ENCODE data around the gene C10orf53. TPM values are rescaled to one million over a fixed set of nuclear protein-coding genes. Genes with fewer than 3 reads are reported as not detected.

Gene C10orf53
- total and polyA plus RNA-seq, 2 experiments from 2014 or later: not detected

GRCh38 chr10:49634069-49634660, 45.3 kb upstream of the C10orf53 start:
- Histone ChIP-seq H3K4me1 (ENCODE audit: insufficient read depth) (no peaks in the 10 kb centered on the region), H3F3A (ENCODE audit: insufficient read depth) (no peaks in the 10 kb centered on the region), H2AFZ (no peak overlapping the region), H3K4me2 (ENCODE audit: unreplicated experiment) (no peak overlapping the region), H3K36me3 (ENCODE audit: low read depth) (no peaks in the 10 kb centered on the region), H3K9me2 (ENCODE audit: insufficient read depth) (no peaks in the 10 kb centered on the region), H4K20me1 (ENCODE audit: insufficient read depth) (no peaks in the 10 kb centered on the region), H3K27ac (no peak overlapping the region), H3K79me2 (ENCODE audit: insufficient read depth) (no peaks in the 10 kb centered on the region), H3K27me3 (replicated peaks; ENCODE audit: insufficient read depth) (peaks cover 71% of the 10 kb centered on the region), H3K9me3 (ENCODE audit: low read depth) (no peaks in the 10 kb centered on the region), H3K9ac (no peak overlapping the region), H3K4me3 (no peak overlapping the region)
- in situ Hi-C loops (cut with MboI): no loop called here
- WGBS, 2 experiments (ENCODE audit: low coverage in 1 of 2, low lambda C conversion rate in 2 of 2, missing lambda C conversion rate in 2 of 2): 36 to 42% methylated on average over 8 of the region's 8 CpGs
- no peak for TF ChIP-seq EZH2 (IDR thresholded peaks at IDR 0.05; ENCODE audit: insufficient read depth, poor library complexity, severe bottlenecking)
- TF ChIP-seq EZH2phosphoT487 (IDR thresholded peaks at IDR 0.05; ENCODE audit: insufficient read depth, low read depth): no peak
- no peak for DNase-seq

- in situ Hi-C loops (cut with MboI): no loop called here
- Histone ChIP-seq H3K79me2 (ENCODE audit: insufficient read depth) (no peaks in the 10 kb centered on the region), H3K9me3 (ENCODE audit: low read depth) (no peaks in the 10 kb centered on the region), H3K4me1 (ENCODE audit: insufficient read depth) (no peaks in the 10 kb centered on the region), H3K36me3 (ENCODE audit: low read depth) (no peaks in the 10 kb centered on the region), H3F3A (ENCODE audit: insufficient read depth) (no peaks in the 10 kb centered on the region), H3K9me2 (ENCODE audit: insufficient read depth) (no peaks in the 10 kb centered on the region), H3K27me3 (replicated peaks; ENCODE audit: insufficient read depth) (peaks cover 70% of the 10 kb centered on the region), H3K9ac (no peak overlapping the region), H3K4me3 (no peak overlapping the region), H3K4me2 (ENCODE audit: unreplicated experiment) (no peak overlapping the region), H2AFZ (no peak overlapping the region), H4K20me1 (ENCODE audit: insufficient read depth) (no peaks in the 10 kb centered on the region), H3K27ac (no peak overlapping the region)
- no peak for DNase-seq
- 32 to 38% methylated on average over 3 of the region's 3 CpGs for WGBS, 2 experiments (ENCODE audit: low coverage in 1 of 2, low lambda C conversion rate in 2 of 2, missing lambda C conversion rate in 2 of 2)
- TF ChIP-seq EZH2 (IDR thresholded peaks at IDR 0.05; ENCODE audit: insufficient read depth, poor library complexity, severe bottlenecking): no peak
- no peak for TF ChIP-seq EZH2phosphoT487 (IDR thresholded peaks at IDR 0.05; ENCODE audit: insufficient read depth, low read depth)
Observed at GRCh38 chr10:49642311-49642710, 37.1 kb upstream of the C10orf53 start.

GRCh38 chr10:49643241-49644034, 36.0 kb upstream of the C10orf53 start:
- Histone ChIP-seq H3K4me1 (ENCODE audit: insufficient read depth) (no peaks in the 10 kb centered on the region), H3K9me3 (ENCODE audit: low read depth) (no peaks in the 10 kb centered on the region), H4K20me1 (ENCODE audit: insufficient read depth) (no peaks in the 10 kb centered on the region), H3K4me2 (ENCODE audit: unreplicated experiment) (no peak overlapping the region), H3F3A (ENCODE audit: insufficient read depth) (no peaks in the 10 kb centered on the region), H3K4me3 (no peak overlapping the region), H3K36me3 (ENCODE audit: low read depth) (no peaks in the 10 kb centered on the region), H3K27me3 (replicated peaks; ENCODE audit: insufficient read depth) (peaks cover 64% of the 10 kb centered on the region), H3K27ac (no peak overlapping the region), H3K9ac (no peak overlapping the region), H3K79me2 (ENCODE audit: insufficient read depth) (no peaks in the 10 kb centered on the region), H2AFZ (no peak overlapping the region), H3K9me2 (ENCODE audit: insufficient read depth) (no peaks in the 10 kb centered on the region)
- 38 to 43% methylated on average over 5 of the region's 5 CpGs for WGBS, 2 experiments (ENCODE audit: low coverage in 1 of 2, low lambda C conversion rate in 2 of 2, missing lambda C conversion rate in 2 of 2)
- TF ChIP-seq EZH2 (IDR thresholded peaks at IDR 0.05; ENCODE audit: insufficient read depth, poor library complexity, severe bottlenecking): no peak
- no peak for TF ChIP-seq EZH2phosphoT487 (IDR thresholded peaks at IDR 0.05; ENCODE audit: insufficient read depth, low read depth)
- DNase-seq: no peak
- in situ Hi-C loops (cut with MboI): no loop called here

- Histone ChIP-seq H3K4me3 (no peak overlapping the region), H3K4me1 (ENCODE audit: insufficient read depth) (no peaks in the 10 kb centered on the region), H3K27me3 (replicated peaks; ENCODE audit: insufficient read depth) (peaks cover 64% of the 10 kb centered on the region), H4K20me1 (ENCODE audit: insufficient read depth) (no peaks in the 10 kb centered on the region), H3K9me3 (ENCODE audit: low read depth) (no peaks in the 10 kb centered on the region), H3K9ac (no peak overlapping the region), H3K79me2 (ENCODE audit: insufficient read depth) (no peaks in the 10 kb centered on the region), H3F3A (ENCODE audit: insufficient read depth) (no peaks in the 10 kb centered on the region), H3K9me2 (ENCODE audit: insufficient read depth) (no peaks in the 10 kb centered on the region), H3K27ac (no peak overlapping the region), H2AFZ (no peak overlapping the region), H3K36me3 (ENCODE audit: low read depth) (no peaks in the 10 kb centered on the region), H3K4me2 (ENCODE audit: unreplicated experiment) (no peak overlapping the region)
- TF ChIP-seq EZH2phosphoT487 (IDR thresholded peaks at IDR 0.05; ENCODE audit: insufficient read depth, low read depth) (no peak), EZH2 (IDR thresholded peaks at IDR 0.05; ENCODE audit: insufficient read depth, poor library complexity, severe bottlenecking) (no peak)
- in situ Hi-C loops (cut with MboI): no loop called here
- WGBS, 2 experiments (ENCODE audit: low coverage in 1 of 2, low lambda C conversion rate in 2 of 2, missing lambda C conversion rate in 2 of 2): 29 to 30% methylated on average over 7 of the region's 7 CpGs
- DNase-seq: no peak
Observed at GRCh38 chr10:49644035-49644646, 35.3 kb upstream of the C10orf53 start.

Data from GM23248 (cell line).